OCI-LY7 (cell line): ENCODE data around the gene ATG2A. TPM values are rescaled to one million over a fixed set of nuclear protein-coding genes. Genes with fewer than 3 reads are reported as not detected.

Source experiments
- BruUV-seq: library from RNA; stranded (reverse); fragments of 400-500 nt; replicated peaks from 2 replicates; lab custom pipeline; 2021; lab: Mats Ljungman, UMichigan
- CTCF ChIA-PET: fragments of 300-600 bp; sonication (Branson Sonifier 250); formaldehyde crosslinking; loops from one replicate; lab custom pipeline; 2022; ENCODE audit warnings: antibody characterized with exemption; ENCODE audit not compliant: unreplicated experiment; lab: Charles Lee
- POLR2A ChIA-PET: fragments of 300-600 bp; sonication (Branson Sonifier 250); formaldehyde crosslinking; loops from one replicate; lab custom pipeline; 2022; ENCODE audit warnings: antibody characterized with exemption; lab: Charles Lee
- DNase-seq: peaks from one replicate; pipeline ENCODE4 v3.0.0-alpha.2; 2015; ENCODE audit warnings: low spot score
- H2AFZ ChIP-seq: fragments of 200-600 bp; sonication (generic), shearing (Covaris generic); 2 replicates; pipeline ENCODE4 v1.6.1; 2014; ENCODE audit warnings: mild to moderate bottlenecking, antibody characterized with exemption, low read length, moderate library complexity
- H3K27ac ChIP-seq: fragments of 200-600 bp; sonication (generic); 2 replicates; pipeline ENCODE4 v1.5.1; 2014; ENCODE audit warnings: mixed run types, low read depth, mild to moderate bottlenecking, moderate library complexity, low read length, inconsistent platforms; ENCODE audit not compliant: poor library complexity, severe bottlenecking
- H3K36me3 ChIP-seq: fragments of 200-600 bp; sonication (generic); 2 replicates; pipeline ENCODE4 v1.6.1; 2014; ENCODE audit warnings: mild to moderate bottlenecking, antibody characterized with exemption, low read length, moderate library complexity, mixed read lengths; ENCODE audit not compliant: insufficient read depth
- H3K4me1 ChIP-seq: fragments of 200-600 bp; sonication (generic); 2 replicates; pipeline ENCODE4 v1.5.1; 2014; ENCODE audit warnings: mild to moderate bottlenecking, low read length; ENCODE audit not compliant: insufficient read depth, poor library complexity, severe bottlenecking
- H3K4me2 ChIP-seq: fragments of 200-600 bp; sonication (generic); 2 replicates; pipeline ENCODE4 v1.6.1; 2014; ENCODE audit warnings: mild to moderate bottlenecking, low read length
- H3K4me3 ChIP-seq: fragments of 200-600 bp; sonication (generic); 2 replicates; pipeline ENCODE4 v1.5.1; 2014; ENCODE audit warnings: mild to moderate bottlenecking, low read depth, low read length; ENCODE audit not compliant: poor library complexity, severe bottlenecking
- H3K79me2 ChIP-seq: fragments of 200-600 bp; sonication (generic); 2 replicates; pipeline ENCODE4 v1.6.1; 2016; ENCODE audit warnings: low read depth, mild to moderate bottlenecking, low read length, moderate library complexity, mixed read lengths; ENCODE audit not compliant: insufficient read depth
- H3K9me2 ChIP-seq: fragments of 200-600 bp; sonication (generic); 2 replicates; pipeline ENCODE4 v1.6.1; 2016; ENCODE audit warnings: mild to moderate bottlenecking, low read length, mixed read lengths; ENCODE audit not compliant: insufficient read depth
- H3K9me3 ChIP-seq: fragments of 200-600 bp; sonication (generic); 2 replicates; pipeline ENCODE4 v1.6.1; 2014; ENCODE audit warnings: mild to moderate bottlenecking, mixed run types, low read length, mixed read lengths
- H4K20me1 ChIP-seq: fragments of 200-600 bp; sonication (generic); 2 replicates; pipeline ENCODE4 v1.6.1; 2014; ENCODE audit warnings: mild to moderate bottlenecking, antibody characterized with exemption, low read length, moderate library complexity, mixed read lengths; ENCODE audit not compliant: insufficient read depth
- EZH2phosphoT487 ChIP-seq: fragments of 200-600 bp; sonication (generic); IDR thresholded peaks from 2 replicates; pipeline ENCODE4 v1.6.1; 2018; ENCODE audit warnings: low read depth, borderline replicate concordance, mild to moderate bottlenecking, mixed run types, antibody characterized with exemption, low read length, moderate library complexity, mixed read lengths
- intact Hi-C: fragments of 100-400 bp; cut with micrococcal nuclease; formaldehyde crosslinking; loops from one replicate; pipeline ENCODE4 v1.10.0; 2022; ENCODE audit not compliant: unreplicated experiment
- total RNA-seq, 2 experiments: library from RNA; depleted of rRNA in 1 of 2; stranded (reverse); fragments of >200 nt in 1 of 2; shearing (Covaris generic) in 1 of 2; gene quantifications; 2 replicates each; pipeline ENCODE4 v1.2.3, GENCODE V29; 2014 to 2022
- TF ChIP-seq, protein P1 (sequence below): fragments of 200-600 bp; sonication (generic); conservative IDR thresholded peaks from 2 replicates; pipeline ENCODE4 v1.5.1; 2014; ENCODE audit warnings: mild to moderate bottlenecking, antibody characterized with exemption, low read length, moderate library complexity, mixed read lengths

ATG2A gene
- total RNA-seq, 2 experiments from 2014 or later = 18.1 to 28.2 TPM

DNA sequence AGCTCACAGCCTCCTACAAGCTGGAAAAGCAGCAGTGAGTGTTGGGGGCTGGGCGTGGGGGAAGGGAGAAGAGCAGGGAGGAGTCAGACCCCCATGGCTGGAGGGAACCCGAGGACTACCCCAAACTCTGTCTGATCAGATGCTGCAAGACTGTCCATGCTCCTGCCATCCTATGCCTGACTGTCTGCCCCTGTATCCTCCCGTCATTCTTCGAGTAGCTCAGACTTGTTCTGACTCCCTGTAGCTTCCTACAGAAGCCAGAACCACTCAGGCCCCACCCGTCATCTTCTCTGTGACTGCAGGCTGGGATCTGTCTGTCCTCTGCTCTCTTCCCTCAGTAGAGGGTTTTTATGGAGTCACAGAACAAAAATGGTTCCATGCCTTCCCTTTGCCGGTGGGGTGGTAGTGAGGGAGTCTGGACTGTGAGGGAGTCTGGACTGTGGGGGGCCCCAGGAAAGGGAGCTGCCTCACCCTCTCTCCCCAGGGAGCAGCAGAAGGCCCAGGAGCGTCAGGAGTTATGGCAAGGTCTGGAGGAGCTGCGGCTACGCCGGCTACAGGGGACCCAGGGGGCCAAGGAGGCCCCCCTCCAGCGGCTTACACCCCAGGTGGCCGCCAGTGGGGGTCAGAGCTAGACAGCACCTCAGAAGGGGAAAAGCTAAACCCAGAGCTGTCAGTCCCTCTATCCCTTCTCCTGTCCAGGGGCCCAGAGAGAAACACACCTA lies 16.4 kb upstream of the ATG2A start:
- ChIA-PET POLR2A (interaction anchor here (0.6 to 1.2 kb wide), 2 partner anchors 32 to 40 kb away, joined by 3 to 4 read pairs; no protein-coding TSS in a partner anchor), CTCF (interaction anchor here (0.6 kb wide), 1 partner anchor 86 kb away, joined by 3 read pairs; no protein-coding TSS in a partner anchor)
- Histone ChIP-seq H3K4me3 (no peak overlapping the region), H3K36me3 (peaks cover 11% of the 10 kb centered on the region; the same call in 1 of the 2 replicates), H3K79me2 (no peaks in the 10 kb centered on the region), H2AFZ (no peak overlapping the region), H3K9me3 (no peaks in the 10 kb centered on the region), H4K20me1 (no peaks in the 10 kb centered on the region), H3K27ac (no peak overlapping the region), H3K4me2 (no peak overlapping the region), H3K9me2 (no peaks in the 10 kb centered on the region), H3K4me1 (no peaks in the 10 kb centered on the region)
- intact Hi-C loops = no loop called here
- DNase-seq = no peak
- BruUV-seq = no TSS peak
- TF ChIP-seq, protein P1, sequence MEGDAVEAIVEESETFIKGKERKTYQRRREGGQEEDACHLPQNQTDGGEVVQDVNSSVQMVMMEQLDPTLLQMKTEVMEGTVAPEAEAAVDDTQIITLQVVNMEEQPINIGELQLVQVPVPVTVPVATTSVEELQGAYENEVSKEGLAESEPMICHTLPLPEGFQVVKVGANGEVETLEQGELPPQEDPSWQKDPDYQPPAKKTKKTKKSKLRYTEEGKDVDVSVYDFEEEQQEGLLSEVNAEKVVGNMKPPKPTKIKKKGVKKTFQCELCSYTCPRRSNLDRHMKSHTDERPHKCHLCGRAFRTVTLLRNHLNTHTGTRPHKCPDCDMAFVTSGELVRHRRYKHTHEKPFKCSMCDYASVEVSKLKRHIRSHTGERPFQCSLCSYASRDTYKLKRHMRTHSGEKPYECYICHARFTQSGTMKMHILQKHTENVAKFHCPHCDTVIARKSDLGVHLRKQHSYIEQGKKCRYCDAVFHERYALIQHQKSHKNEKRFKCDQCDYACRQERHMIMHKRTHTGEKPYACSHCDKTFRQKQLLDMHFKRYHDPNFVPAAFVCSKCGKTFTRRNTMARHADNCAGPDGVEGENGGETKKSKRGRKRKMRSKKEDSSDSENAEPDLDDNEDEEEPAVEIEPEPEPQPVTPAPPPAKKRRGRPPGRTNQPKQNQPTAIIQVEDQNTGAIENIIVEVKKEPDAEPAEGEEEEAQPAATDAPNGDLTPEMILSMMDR = no peak
- TF ChIP-seq EZH2phosphoT487 = no peak

GRCh38 chr11:64932324-64932723 lies 15.3 kb upstream of the ATG2A start:
- TF ChIP-seq, protein P1 = no peak
- TF ChIP-seq EZH2phosphoT487 = no peak
- H3K4me2 ChIP-seq = no peak overlapping the region
- H3K4me1 ChIP-seq = no peaks in the 10 kb centered on the region
- no TSS peak for BruUV-seq
- no peak overlapping the region for H2AFZ ChIP-seq
- H3K36me3 ChIP-seq = peaks cover 11% of the 10 kb centered on the region; the same call in 1 of the 2 replicates
- intact Hi-C loops = no loop called here
- ChIA-PET CTCF (no interaction called here), POLR2A (no interaction called here)
- no peak overlapping the region for H3K27ac ChIP-seq
- H3K9me2 ChIP-seq = no peaks in the 10 kb centered on the region
- H3K9me3 ChIP-seq = no peaks in the 10 kb centered on the region
- H4K20me1 ChIP-seq = no peaks in the 10 kb centered on the region
- H3K4me3 ChIP-seq = no peak overlapping the region
- DNase-seq = no peak
- no peaks in the 10 kb centered on the region for H3K79me2 ChIP-seq

DNA sequence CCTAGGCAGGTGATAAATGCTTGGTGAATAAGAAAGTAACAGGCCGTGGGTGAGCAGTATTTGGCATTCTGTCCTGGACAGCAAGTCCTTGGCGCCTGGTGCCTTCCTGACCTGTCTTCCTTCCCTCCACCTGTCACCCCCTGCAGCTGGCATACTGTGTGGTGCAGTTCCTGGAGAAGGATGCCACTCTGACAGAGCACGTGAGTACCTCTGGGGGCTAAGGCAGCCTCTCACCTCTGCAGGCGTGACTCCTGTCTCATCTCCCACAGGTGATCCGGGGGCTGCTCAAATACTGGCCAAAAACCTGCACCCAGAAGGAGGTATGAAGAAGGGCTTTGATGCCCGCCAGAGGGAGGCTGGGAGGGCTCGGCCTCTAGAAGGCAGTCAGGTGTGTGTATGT lies 14.3 kb upstream of the ATG2A start:
- no TSS peak for BruUV-seq
- Histone ChIP-seq H3K4me2 (no peak overlapping the region), H2AFZ (no peak overlapping the region), H3K36me3 (peaks cover 11% of the 10 kb centered on the region; the same call in 1 of the 2 replicates), H4K20me1 (no peaks in the 10 kb centered on the region), H3K4me3 (no peak overlapping the region), H3K9me2 (no peaks in the 10 kb centered on the region), H3K9me3 (no peaks in the 10 kb centered on the region), H3K79me2 (no peaks in the 10 kb centered on the region), H3K4me1 (no peaks in the 10 kb centered on the region), H3K27ac (no peak overlapping the region)
- ChIA-PET CTCF (no interaction called here), POLR2A (no interaction called here)
- no peak for TF ChIP-seq EZH2phosphoT487
- TF ChIP-seq, protein P1 = no peak
- DNase-seq = no peak
- intact Hi-C loops = no loop called here
